Stimulated activated CD8-positive, alpha-beta memory T cell treated with anti-CD3 and anti-CD28 coated beads, Interleukin-4, amount 100 ng/mL, for 1 hour (primary cell): Measurements from ENCODE around the gene CARF.

ENCODE experiments used
- DNase-seq, 2 donors: peaks; one replicate each; pipeline ENCODE4 v3.0.0-alpha.2; 2020; ENCODE audit warnings: low read depth in 2 of 2, low spot score in 1 of 2

CARF gene

GRCh38 chr2:203016716-203017115 is 104.6 kb downstream of the CARF start:
- DNase-seq = no peak

- no peak for DNase-seq
These were observed 106.1 kb downstream of the CARF start for GRCh38 chr2:203018181-203018580.

- DNase-seq = no peak
These were observed 107.1 kb downstream of the CARF start for GRCh38 chr2:203019142-203019541.

GRCh38 chr2:203021991-203022390 is 109.9 kb downstream of the CARF start:
- DNase-seq = no peak

- no peak for DNase-seq
These were observed 110.7 kb downstream of the CARF start for GRCh38 chr2:203022751-203023150.

GRCh38 chr2:203025592-203025991 is 113.5 kb downstream of the CARF start:
- no peak for DNase-seq

GRCh38 chr2:203030545-203030944 is 118.5 kb downstream of the CARF start:
- no peak for DNase-seq

GRCh38 chr2:203030991-203031390 is 118.9 kb downstream of the CARF start:
- DNase-seq = no peak

- no peak for DNase-seq
These were observed 121.3 kb downstream of the CARF start for GRCh38 chr2:203033395-203033794.

GRCh38 chr2:203035879-203036470 is 123.9 kb downstream of the CARF start:
- DNase-seq = no peak
